Spleen (tissue), 7 donors: Measurements from ENCODE around the gene EDRF1.

ENCODE experiments used
- CTCF ChIP-seq, 11 experiments: fragments of 200-600 bp in 7 of 11; fragments of 450-650 bp in 4 of 11; sonication (generic) in 4 of 11; IDR thresholded peaks in 8 of 11; conservative IDR thresholded peaks in 3 of 11; 1 replicate in 7 of 11; 2 replicates in 4 of 11; pipeline versions ENCODE4 v1.4.0 to v1.8.0; 2016 to 2021; ENCODE audit warnings: antibody characterized with exemption in 11 of 11, inconsistent platforms in 4 of 11, mild to moderate bottlenecking in 1 of 11
- POLR2AphosphoS5 ChIP-seq, 3 donors: sonication (generic); formaldehyde crosslinking; IDR thresholded peaks; one replicate each; pipeline ENCODE4 v1.5.1; 2017; ENCODE audit warnings: antibody characterized with exemption in 3 of 3
- donor health status: DM: no; HTN: no; CAD: no; lungs with moderate emphysema.
- donor health status: DM: no; HTN: no; CAD: no.
- donor health status: DM: no; HTN: no; CAD: no.

GRCh38 chr10:125792342-125793300 lies 73.1 kb downstream of the EDRF1 start:
- TF ChIP-seq CTCF (IDR thresholded peaks at IDR 0.05 in 8 of 11, conservative IDR thresholded peaks at IDR 0.05 in 3 of 11), result no peak
- no peak for TF ChIP-seq POLR2AphosphoS5 (IDR thresholded peaks at IDR 0.05)
